ENCODE data around the gene LRRN3.

DNA sequence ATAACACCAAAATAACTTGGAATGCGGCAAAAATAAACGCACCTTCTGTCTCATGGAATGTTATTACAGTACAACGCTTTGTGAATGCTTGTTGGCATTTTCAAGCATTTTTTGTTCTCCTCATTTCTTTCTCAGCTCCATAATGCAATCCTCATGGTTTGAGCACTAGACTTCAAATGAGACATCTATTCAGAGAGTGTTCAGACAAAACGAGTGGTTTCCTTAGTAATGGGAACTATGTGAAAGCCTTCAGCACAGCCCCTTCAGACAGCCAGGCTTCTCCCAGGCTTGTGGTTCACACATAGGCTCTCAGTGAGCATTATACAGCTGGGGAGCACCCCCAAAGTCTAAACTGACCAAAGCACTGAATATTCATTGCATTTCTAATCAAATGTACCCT is 8.6 kb upstream of the LRRN3 start:
- TF ChIP-seq, protein P1, sequence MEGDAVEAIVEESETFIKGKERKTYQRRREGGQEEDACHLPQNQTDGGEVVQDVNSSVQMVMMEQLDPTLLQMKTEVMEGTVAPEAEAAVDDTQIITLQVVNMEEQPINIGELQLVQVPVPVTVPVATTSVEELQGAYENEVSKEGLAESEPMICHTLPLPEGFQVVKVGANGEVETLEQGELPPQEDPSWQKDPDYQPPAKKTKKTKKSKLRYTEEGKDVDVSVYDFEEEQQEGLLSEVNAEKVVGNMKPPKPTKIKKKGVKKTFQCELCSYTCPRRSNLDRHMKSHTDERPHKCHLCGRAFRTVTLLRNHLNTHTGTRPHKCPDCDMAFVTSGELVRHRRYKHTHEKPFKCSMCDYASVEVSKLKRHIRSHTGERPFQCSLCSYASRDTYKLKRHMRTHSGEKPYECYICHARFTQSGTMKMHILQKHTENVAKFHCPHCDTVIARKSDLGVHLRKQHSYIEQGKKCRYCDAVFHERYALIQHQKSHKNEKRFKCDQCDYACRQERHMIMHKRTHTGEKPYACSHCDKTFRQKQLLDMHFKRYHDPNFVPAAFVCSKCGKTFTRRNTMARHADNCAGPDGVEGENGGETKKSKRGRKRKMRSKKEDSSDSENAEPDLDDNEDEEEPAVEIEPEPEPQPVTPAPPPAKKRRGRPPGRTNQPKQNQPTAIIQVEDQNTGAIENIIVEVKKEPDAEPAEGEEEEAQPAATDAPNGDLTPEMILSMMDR (IDR thresholded peaks at IDR 0.05; ENCODE audit: borderline replicate concordance, extremely low read depth, low read length, poor library complexity, severe bottlenecking): no peak
- no peak for TF ChIP-seq EZH2 (IDR thresholded peaks at IDR 0.05; ENCODE audit: borderline replicate concordance, low read depth, low read length, severe bottlenecking)
